HG03521 (cell line): ENCODE results near the gene SLC35F5.
"Not testable (repeated sequence)": the region's sequence is repeated elsewhere in the genome, so short reads cannot be mapped to it uniquely, and the experiment has no call there.

Source experiments
- ATAC-seq: cut with Tn5 transposase; IDR thresholded peaks from one replicate; pipeline ENCODE4 v1.9.1; 2021; ENCODE audit warnings: mild to moderate bottlenecking, moderate library complexity; ENCODE audit not compliant: unreplicated experiment

SLC35F5 gene

GRCh38 chr2:113757138-113757657 lies 756 bp upstream of the SLC35F5 start:
- no peak for ATAC-seq

- peak; percentile 31 for ATAC-seq
These were observed 547 bp downstream of the SLC35F5 start for GRCh38 chr2:113755835-113756354.

- no peak for ATAC-seq
These were observed 1.2 kb downstream of the SLC35F5 start for GRCh38 chr2:113755035-113755834.

- ATAC-seq, result no peak
These were observed 2.3 kb downstream of the SLC35F5 start for GRCh38 chr2:113754160-113754559.

- no peak for ATAC-seq
These were observed 6.1 kb downstream of the SLC35F5 start for GRCh38 chr2:113750385-113750784.

GRCh38 chr2:113741091-113741490 lies 15.4 kb downstream of the SLC35F5 start:
- no peak for ATAC-seq

GRCh38 chr2:113739849-113740248 lies 16.6 kb downstream of the SLC35F5 start:
- no peak for ATAC-seq

- ATAC-seq, result no peak
These were observed 22.3 kb downstream of the SLC35F5 start for GRCh38 chr2:113734185-113734584.

GRCh38 chr2:113724010-113724409 lies 32.4 kb downstream of the SLC35F5 start:
- no peak for ATAC-seq

- ATAC-seq, result no peak
These were observed 33.0 kb downstream of the SLC35F5 start for GRCh38 chr2:113723411-113723810.

- ATAC-seq, result no peak
These were observed 36.3 kb downstream of the SLC35F5 start for GRCh38 chr2:113720167-113720566.

- no peak for ATAC-seq
These were observed 40.2 kb downstream of the SLC35F5 start for GRCh38 chr2:113716291-113716690.

GRCh38 chr2:113712941-113713340 lies 43.5 kb downstream of the SLC35F5 start:
- no peak for ATAC-seq

- no peak for ATAC-seq
These were observed 44.6 kb downstream of the SLC35F5 start for GRCh38 chr2:113711851-113712250.

- no peak for ATAC-seq
These were observed 47.4 kb downstream of the SLC35F5 start for GRCh38 chr2:113709022-113709421.

- no peak for ATAC-seq
These were observed 49.3 kb downstream of the SLC35F5 start for GRCh38 chr2:113707106-113707505.

- ATAC-seq, result no peak
These were observed 50.4 kb downstream of the SLC35F5 start for GRCh38 chr2:113705982-113706523.

GRCh38 chr2:113704300-113704993 lies 52.0 kb downstream of the SLC35F5 start:
- not testable (repeated sequence) for ATAC-seq

GRCh38 chr2:113703386-113704299 lies 52.8 kb downstream of the SLC35F5 start:
- ATAC-seq, result no peak

- ATAC-seq, result peak; percentile 78
These were observed 56.1 kb downstream of the SLC35F5 start for GRCh38 chr2:113700186-113700841.
